Measurements from ENCODE around the gene ADD1. TPM values are rescaled to one million over a fixed set of nuclear protein-coding genes. Genes with fewer than 3 reads are reported as not detected.
A peak's percentile ranks its signal among the peaks of the same experiment; 100 is the strongest.

The ADD1 gene
- total RNA-seq, 1 experiment from 2014 or later, result 181 TPM

DNA sequence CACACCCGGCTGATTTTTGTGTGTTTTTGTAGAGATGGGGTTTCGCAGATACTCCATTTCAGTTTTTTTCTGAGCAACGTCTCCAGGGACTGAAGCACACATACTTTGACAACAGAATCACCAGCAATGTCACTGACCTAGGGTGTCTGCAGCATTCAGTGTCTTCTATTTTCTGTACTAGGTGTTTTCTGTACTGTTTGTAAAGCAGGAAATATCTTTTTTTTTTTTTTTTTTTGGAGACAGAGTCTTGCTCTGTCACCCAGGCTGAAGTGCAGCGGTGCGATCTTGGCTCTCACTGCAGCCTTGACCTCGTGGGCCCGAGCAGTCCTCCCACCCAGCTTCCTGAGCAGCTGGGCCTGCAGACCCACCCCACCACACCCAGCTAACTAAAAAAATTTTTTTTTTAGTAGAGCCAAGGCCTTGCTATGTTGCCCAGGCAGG lies 8.9 kb downstream of the ADD1 start:
- Histone ChIP-seq H3K4me2 (no peak overlapping the region), H3K4me3 (no peak overlapping the region), H3K27ac (no peak overlapping the region), H3K79me2 (ENCODE audit: low read depth) (peaks cover 47% of the 10 kb centered on the region), H3K27me3 (ENCODE audit: insufficient read depth, low read depth) (no peaks in the 10 kb centered on the region), H2AFZ (no peak overlapping the region), H3K9me3 (ENCODE audit: insufficient read depth, low read depth) (no peaks in the 10 kb centered on the region; the same call in 1 of the 2 replicates), H3F3A (ENCODE audit: insufficient read depth, low read depth) (0 out of 2 replicates have a peak, but pooled peaks cover 3% of the 10 kb centered on the region), H3K4me1 (replicated peaks; ENCODE audit: insufficient read depth) (no peaks in the 10 kb centered on the region), H4K20me1 (ENCODE audit: insufficient read depth) (peaks cover 3% of the 10 kb centered on the region; the same call in 1 of the 2 replicates), H3K36me3 (ENCODE audit: low read depth) (no peaks in the 10 kb centered on the region), H3K9me2 (ENCODE audit: insufficient read depth) (no peaks in the 10 kb centered on the region)
- CTCF ChIA-PET, result no interaction called here
- DNase-seq, result peak in 1 of 2 experiments; percentile 33
- POLR2A ChIA-PET (ENCODE audit: unreplicated experiment), result interaction anchor here (0.6 to 0.7 kb wide), 2 partner anchors 14 to 189 kb away, joined by 5 to 21 read pairs; no protein-coding TSS in a partner anchor
- intact Hi-C loops (cut with micrococcal nuclease; ENCODE audit: unreplicated experiment), result no loop called here
- no TSS peak for BruUV-seq (replicated peaks)
- TF ChIP-seq, protein P1, sequence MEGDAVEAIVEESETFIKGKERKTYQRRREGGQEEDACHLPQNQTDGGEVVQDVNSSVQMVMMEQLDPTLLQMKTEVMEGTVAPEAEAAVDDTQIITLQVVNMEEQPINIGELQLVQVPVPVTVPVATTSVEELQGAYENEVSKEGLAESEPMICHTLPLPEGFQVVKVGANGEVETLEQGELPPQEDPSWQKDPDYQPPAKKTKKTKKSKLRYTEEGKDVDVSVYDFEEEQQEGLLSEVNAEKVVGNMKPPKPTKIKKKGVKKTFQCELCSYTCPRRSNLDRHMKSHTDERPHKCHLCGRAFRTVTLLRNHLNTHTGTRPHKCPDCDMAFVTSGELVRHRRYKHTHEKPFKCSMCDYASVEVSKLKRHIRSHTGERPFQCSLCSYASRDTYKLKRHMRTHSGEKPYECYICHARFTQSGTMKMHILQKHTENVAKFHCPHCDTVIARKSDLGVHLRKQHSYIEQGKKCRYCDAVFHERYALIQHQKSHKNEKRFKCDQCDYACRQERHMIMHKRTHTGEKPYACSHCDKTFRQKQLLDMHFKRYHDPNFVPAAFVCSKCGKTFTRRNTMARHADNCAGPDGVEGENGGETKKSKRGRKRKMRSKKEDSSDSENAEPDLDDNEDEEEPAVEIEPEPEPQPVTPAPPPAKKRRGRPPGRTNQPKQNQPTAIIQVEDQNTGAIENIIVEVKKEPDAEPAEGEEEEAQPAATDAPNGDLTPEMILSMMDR (conservative IDR thresholded peaks at IDR 0.05), result no peak
- TF ChIP-seq EZH2 (IDR thresholded peaks at IDR 0.05; ENCODE audit: low read depth), result no peak

DNA sequence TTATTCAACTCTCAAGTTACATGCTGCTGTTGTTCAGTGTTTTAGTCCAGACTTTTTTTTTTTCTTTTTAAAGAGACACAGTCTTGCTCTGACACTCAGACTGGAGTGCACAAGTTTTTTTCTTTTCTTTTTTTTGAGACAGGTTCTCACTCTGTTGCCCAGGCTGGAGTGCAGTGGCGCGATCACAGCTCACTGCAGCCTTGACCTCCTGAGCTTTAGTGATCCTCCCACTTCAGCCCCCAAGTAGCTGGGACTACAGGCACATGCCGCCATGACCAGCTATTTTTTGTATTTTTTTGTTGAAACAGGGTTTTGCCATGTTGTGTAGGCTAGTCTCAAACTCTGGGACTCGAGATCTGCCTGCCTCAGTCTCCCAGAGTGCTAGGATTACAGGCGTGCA lies 11.9 kb downstream of the ADD1 start:
- CTCF ChIA-PET, result no interaction called here
- POLR2A ChIA-PET (ENCODE audit: unreplicated experiment), result no interaction called here
- no peak overlapping the region for H3K4me2 ChIP-seq
- no peaks in the 10 kb centered on the region for H4K20me1 ChIP-seq (ENCODE audit: insufficient read depth)
- no peaks in the 10 kb centered on the region for H3K36me3 ChIP-seq (ENCODE audit: low read depth)
- H3K9me2 ChIP-seq (ENCODE audit: insufficient read depth), result no peaks in the 10 kb centered on the region
- no peak overlapping the region for H2AFZ ChIP-seq
- peaks cover 51% of the 10 kb centered on the region for H3K79me2 ChIP-seq (ENCODE audit: low read depth)
- H3K4me3 ChIP-seq, result no peak overlapping the region
- no TSS peak for BruUV-seq (replicated peaks)
- no peak overlapping the region for H3K27ac ChIP-seq
- TF ChIP-seq, protein P1 (conservative IDR thresholded peaks at IDR 0.05), result no peak
- TF ChIP-seq EZH2 (IDR thresholded peaks at IDR 0.05; ENCODE audit: low read depth), result no peak
- DNase-seq, result no peak
- peaks cover 3% of the 10 kb centered on the region; the same call in 1 of the 2 replicates for H3F3A ChIP-seq (ENCODE audit: insufficient read depth, low read depth)
- peaks cover 5% of the 10 kb centered on the region for H3K4me1 ChIP-seq (replicated peaks; ENCODE audit: insufficient read depth)
- no peaks in the 10 kb centered on the region for H3K27me3 ChIP-seq (ENCODE audit: insufficient read depth, low read depth)
- intact Hi-C loops (cut with micrococcal nuclease; ENCODE audit: unreplicated experiment), result no loop called here
- H3K9me3 ChIP-seq (ENCODE audit: insufficient read depth, low read depth), result no peaks in the 10 kb centered on the region; the same call in 1 of the 2 replicates

GRCh38 chr4:2856266-2856665 lies 12.6 kb downstream of the ADD1 start:
- BruUV-seq (replicated peaks), result no TSS peak

More at GRCh38 chr4:2856266-2856665, 12.6 kb downstream of the ADD1 start:
- Histone ChIP-seq H3K9me3 (ENCODE audit: insufficient read depth, low read depth) (no peaks in the 10 kb centered on the region; the same call in 1 of the 2 replicates), H3K4me2 (no peak overlapping the region), H4K20me1 (ENCODE audit: insufficient read depth) (no peaks in the 10 kb centered on the region), H3K27me3 (ENCODE audit: insufficient read depth, low read depth) (no peaks in the 10 kb centered on the region), H3K4me3 (no peak overlapping the region), H3K27ac (no peak overlapping the region), H3K9me2 (ENCODE audit: insufficient read depth) (no peaks in the 10 kb centered on the region), H2AFZ (no peak overlapping the region), H3K79me2 (ENCODE audit: low read depth) (peaks cover 52% of the 10 kb centered on the region), H3K4me1 (replicated peaks; ENCODE audit: insufficient read depth) (peaks cover 12% of the 10 kb centered on the region), H3K36me3 (ENCODE audit: low read depth) (no peaks in the 10 kb centered on the region), H3F3A (ENCODE audit: insufficient read depth, low read depth) (peaks cover 3% of the 10 kb centered on the region; the same call in 1 of the 2 replicates)
- ChIA-PET CTCF (no interaction called here), POLR2A (ENCODE audit: unreplicated experiment) (no interaction called here)
- no peak for DNase-seq
- no peak for TF ChIP-seq EZH2 (IDR thresholded peaks at IDR 0.05; ENCODE audit: low read depth)
- TF ChIP-seq, protein P1 (conservative IDR thresholded peaks at IDR 0.05), result no peak
- intact Hi-C loops (cut with micrococcal nuclease; ENCODE audit: unreplicated experiment), result no loop called here
